HCT116 (cell line): ENCODE measurements around the gene ABCE1.

ENCODE experiments used
- EZH2 ChIP-seq: fragments of 200-600 bp; sonication (generic); IDR thresholded peaks from 2 replicates; pipeline ENCODE4 v1.6.1; 2017; ENCODE audit warnings: antibody characterized with exemption, mixed run types
- FOSL1 ChIP-seq: IDR thresholded peaks from 2 replicates; pipeline ENCODE4 v1.6.1; 2012; ENCODE audit warnings: low read depth
- POLR2A ChIP-seq: IDR thresholded peaks from 2 replicates; pipeline ENCODE4 v1.7.0; 2011; ENCODE audit warnings: borderline replicate concordance; ENCODE audit not compliant: insufficient read depth, insufficient read length; ENCODE audit errors: extremely low read depth
- TCF7L2 ChIP-seq: IDR thresholded peaks from 2 replicates; pipeline ENCODE4 v1.7.0; 2011; ENCODE audit warnings: borderline replicate concordance, inconsistent platforms; ENCODE audit not compliant: insufficient read depth, insufficient read length; ENCODE audit errors: extremely low read depth
- TF ChIP-seq, protein P1 (sequence below), 3 experiments: fragments of 200-600 bp in 1 of 3; sonication (generic) in 1 of 3; IDR thresholded peaks in 2 of 3; conservative IDR thresholded peaks in 1 of 3; 2 replicates each; pipeline ENCODE4 v1.5.1; 2012 to 2017; ENCODE audit warnings: low read depth in 2 of 3, low read length in 2 of 3, antibody characterized with exemption in 1 of 3, borderline replicate concordance in 1 of 3, control low read depth in 1 of 3, mild to moderate bottlenecking in 1 of 3, mixed read lengths in 1 of 3, mixed run types in 1 of 3, moderate library complexity in 1 of 3; ENCODE audit not compliant: insufficient read depth in 1 of 3

DNA sequence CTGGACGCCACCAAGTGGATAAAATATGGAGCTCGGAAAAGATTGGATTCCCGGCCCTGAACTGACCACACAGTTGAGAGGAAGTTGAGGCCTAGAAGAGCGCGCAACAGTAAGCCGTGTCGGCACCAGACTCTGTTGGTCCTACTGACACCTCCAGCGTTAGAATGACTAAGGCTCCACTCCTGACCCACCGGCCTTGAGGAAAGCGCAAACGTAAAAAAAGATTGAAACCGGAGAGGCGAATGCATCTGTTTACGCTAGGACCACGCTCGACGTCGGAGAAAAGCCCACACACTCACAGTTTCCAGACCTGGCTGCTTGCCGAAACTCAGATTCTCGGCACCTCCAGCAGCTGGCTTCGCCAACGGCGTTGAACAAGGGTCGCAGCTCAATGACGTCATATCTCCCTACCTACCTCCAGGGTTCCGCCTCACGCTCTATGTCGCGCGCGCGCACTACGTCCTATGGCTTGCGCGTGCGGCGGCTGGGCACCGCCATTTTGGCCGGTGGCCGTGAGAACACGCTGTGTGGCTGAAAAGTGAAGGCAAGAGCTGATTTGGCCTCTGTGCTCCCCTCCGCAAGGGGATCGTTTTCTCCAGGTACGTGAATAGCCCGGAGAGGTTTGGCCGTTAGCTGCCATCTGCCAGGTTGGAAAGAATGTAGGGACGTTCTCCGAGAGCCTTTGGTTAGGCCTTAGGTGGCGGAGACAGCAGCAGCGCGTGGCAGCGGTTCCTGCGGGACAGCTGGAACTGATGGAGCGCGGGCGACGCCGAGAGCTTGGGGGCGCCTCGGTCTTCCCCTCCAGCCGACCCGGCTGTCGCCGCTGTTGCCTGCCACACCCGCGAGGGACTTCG, at the start of gene ABCE1, which contains the start of gene ANAPC10:
- no peak for TF ChIP-seq EZH2
- TF ChIP-seq, protein P1, sequence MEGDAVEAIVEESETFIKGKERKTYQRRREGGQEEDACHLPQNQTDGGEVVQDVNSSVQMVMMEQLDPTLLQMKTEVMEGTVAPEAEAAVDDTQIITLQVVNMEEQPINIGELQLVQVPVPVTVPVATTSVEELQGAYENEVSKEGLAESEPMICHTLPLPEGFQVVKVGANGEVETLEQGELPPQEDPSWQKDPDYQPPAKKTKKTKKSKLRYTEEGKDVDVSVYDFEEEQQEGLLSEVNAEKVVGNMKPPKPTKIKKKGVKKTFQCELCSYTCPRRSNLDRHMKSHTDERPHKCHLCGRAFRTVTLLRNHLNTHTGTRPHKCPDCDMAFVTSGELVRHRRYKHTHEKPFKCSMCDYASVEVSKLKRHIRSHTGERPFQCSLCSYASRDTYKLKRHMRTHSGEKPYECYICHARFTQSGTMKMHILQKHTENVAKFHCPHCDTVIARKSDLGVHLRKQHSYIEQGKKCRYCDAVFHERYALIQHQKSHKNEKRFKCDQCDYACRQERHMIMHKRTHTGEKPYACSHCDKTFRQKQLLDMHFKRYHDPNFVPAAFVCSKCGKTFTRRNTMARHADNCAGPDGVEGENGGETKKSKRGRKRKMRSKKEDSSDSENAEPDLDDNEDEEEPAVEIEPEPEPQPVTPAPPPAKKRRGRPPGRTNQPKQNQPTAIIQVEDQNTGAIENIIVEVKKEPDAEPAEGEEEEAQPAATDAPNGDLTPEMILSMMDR (IDR thresholded peaks at IDR 0.05 in 2 of 3, conservative IDR thresholded peaks at IDR 0.05 in 1 of 3; ENCODE audit: borderline replicate concordance in 1 of 3, insufficient read depth in 1 of 3, low read depth in 2 of 3, low read length in 2 of 3), result peak; percentile 5 to 41 (median 11); a peak in 2 of 6 replicates
- TF ChIP-seq POLR2A, result peak; percentile 82
- peak; percentile 25 for TF ChIP-seq FOSL1
- TF ChIP-seq TCF7L2, result no peak
